B cell (primary cell): ENCODE measurements around the gene FCRL5.

Source experiments
- CTCF ChIP-seq: fragments of 200-600 bp; IDR thresholded peaks from one replicate; pipeline ENCODE4 v1.8.0; 2022; ENCODE audit warnings: antibody characterized with exemption, mild to moderate bottlenecking
- EZH2 ChIP-seq: IDR thresholded peaks from 2 replicates; pipeline ENCODE4 v1.6.1; 2012; ENCODE audit warnings: borderline replicate concordance, low read depth, mild to moderate bottlenecking, moderate library complexity, low read length; ENCODE audit not compliant: insufficient read depth, poor library complexity, severe bottlenecking

- TF ChIP-seq CTCF (no peak), EZH2 (no peak)
Observed at GRCh38 chr1:157580828-157581210, 28.5 kb upstream of the FCRL5 start.
